GM21723 (cell line): ENCODE results near the gene ZC2HC1C.

Experiments
- ATAC-seq: cut with Tn5 transposase; IDR thresholded peaks from one replicate; pipeline ENCODE4 v1.9.1; 2021; ENCODE audit warnings: mild to moderate bottlenecking, moderate library complexity; ENCODE audit not compliant: unreplicated experiment

Gene ZC2HC1C

DNA sequence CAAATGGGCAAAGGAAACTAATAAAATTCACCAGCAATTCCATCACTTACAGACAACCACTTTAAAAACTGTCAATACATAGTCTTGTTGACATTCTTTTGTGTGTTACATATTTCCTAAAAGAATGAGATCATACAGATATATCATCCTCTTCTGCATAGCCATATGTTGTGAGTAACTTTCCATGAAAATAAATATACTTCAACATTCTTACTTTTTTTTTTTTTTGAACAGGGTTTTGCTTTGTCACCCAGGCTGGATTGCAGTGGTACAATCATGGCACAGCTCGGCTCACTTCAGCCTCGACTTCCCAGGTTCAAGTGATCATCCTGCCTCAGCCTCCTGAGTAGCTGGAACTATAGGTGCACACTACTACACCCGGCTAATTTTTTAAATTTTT lies 20.9 kb downstream of the ZC2HC1C start:
- ATAC-seq = no peak

DNA sequence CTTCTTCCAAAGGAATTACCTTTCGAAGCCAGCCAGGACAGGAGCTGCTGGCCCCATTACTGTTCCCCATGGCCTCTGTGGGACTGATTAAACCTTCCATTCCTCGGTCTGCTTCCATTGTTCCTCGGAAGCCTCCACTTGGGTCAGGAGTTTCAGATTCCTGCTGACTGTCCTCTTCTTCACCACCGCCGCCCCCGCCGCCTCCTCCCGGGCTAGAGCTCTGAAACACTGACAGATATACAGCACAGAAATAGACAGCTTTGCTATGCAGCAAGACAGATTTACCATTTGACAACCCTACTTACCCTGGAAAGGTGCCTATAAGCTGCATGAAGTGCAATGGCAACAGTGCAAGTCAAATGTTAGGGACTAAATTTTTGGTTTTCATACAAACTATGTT lies 21.8 kb downstream of the ZC2HC1C start:
- no peak for ATAC-seq

DNA sequence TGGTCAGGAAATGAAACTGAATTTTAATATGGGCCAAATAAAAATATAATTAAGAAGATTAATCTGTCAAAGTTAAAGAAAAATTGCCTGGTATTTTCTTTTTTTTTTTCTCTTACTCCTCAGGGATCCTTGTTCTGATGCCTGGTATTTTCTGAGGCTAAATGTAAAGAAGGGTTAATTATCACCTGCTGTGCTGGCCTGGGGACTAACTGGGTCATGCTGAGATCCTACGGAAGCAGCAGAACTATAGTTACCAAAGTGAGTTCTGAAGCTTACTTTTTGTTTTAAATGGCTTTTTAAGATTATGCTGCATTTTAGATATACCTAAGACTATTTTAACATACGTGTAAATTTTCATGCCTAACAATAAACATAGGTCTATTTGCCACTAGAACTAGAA lies 23.3 kb downstream of the ZC2HC1C start:
- no peak for ATAC-seq

DNA sequence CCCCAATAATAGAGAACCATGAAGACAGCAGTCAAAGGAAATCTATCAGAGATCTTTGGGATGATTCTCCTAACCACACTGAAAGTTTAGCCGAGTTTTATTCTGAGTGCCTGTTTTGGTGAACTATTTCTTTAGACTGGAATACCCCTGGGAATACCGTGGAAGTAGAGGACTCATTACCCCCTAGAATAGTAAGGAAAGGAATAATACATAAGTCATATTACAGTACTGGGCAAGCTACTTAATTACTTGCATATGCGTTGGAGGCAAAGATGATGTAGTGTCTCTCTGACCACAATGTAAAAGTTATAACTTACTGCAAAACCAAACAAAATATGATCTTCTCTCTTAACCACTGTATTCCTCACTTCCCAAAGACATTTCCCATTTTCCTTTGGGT lies 25.5 kb downstream of the ZC2HC1C start:
- no peak for ATAC-seq

DNA sequence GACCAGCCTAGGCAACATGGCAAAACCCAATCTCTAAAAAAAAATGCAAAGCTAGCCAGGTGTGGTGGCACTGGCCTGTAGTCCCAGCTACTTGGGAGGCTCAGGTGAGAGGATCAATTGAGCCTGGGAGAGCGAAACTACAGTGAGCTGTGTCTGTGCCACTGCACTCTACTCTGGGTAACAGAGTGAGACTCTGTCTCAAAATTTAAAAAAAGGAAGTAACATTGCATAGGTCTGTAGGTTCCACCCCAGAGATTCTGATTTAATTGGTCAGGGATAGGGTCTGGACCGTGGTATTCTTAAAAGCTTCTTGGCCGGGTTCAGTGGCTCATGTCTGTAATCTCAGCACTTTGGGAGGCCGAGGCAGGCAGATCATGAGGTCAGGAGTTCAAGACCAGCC lies 26.2 kb downstream of the ZC2HC1C start:
- no peak for ATAC-seq

DNA sequence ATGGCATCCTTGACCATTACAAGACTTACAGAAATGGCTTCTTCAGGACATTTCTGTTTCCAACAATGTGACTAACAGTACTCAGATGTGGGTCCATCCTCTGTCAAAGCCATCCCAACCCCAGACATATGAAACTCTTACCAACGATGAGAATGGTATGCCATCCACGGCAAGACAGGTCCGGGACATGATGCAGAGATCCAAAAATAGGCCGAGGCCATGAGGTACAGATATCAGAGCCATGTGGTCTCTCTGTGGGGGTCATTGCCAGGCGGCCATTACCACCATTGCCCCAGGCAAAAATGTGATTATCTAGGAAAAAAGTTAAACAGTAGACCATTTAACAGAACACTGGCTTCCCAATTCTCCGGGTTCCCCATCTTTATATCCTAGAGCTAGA lies 27.5 kb downstream of the ZC2HC1C start:
- no peak for ATAC-seq

DNA sequence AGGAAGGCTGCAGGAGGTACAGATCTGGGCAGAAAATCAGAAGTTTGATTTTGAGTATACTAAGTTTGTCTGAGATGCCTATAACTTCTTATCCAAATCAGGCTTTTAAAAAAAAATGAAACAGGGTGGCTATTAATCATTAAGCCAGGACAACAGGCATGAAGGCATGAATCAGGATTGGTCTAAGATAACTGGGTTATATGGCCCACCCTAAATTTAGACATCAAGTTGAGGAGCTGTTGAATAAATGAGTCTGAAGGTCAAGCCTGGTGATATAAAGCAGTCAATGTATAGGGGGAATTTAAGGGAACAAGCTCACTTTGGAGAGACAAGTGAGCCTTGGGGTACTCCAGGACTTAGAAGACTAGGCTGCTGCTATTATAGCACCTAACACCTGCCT lies 28.8 kb downstream of the ZC2HC1C start:
- ATAC-seq = no peak

DNA sequence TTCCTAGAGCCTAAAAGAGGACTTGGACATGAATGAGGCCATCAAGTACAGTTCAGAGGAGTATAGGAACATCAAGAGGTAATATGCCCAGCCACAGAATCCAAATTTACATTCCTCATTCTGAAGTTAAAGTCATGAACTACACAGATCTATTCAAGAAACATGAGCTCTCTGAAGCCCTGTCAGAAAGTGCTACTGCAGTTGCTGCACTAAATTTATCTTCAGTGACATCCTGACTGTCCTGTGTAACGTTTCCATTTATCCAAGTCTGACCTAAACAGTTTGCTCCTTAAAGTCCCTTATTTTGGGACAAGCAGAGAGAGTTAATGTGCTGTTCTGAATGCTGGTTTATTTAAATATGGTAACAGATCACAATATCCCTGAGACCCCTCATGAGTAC lies 29.2 kb downstream of the ZC2HC1C start:
- ATAC-seq = no peak

DNA sequence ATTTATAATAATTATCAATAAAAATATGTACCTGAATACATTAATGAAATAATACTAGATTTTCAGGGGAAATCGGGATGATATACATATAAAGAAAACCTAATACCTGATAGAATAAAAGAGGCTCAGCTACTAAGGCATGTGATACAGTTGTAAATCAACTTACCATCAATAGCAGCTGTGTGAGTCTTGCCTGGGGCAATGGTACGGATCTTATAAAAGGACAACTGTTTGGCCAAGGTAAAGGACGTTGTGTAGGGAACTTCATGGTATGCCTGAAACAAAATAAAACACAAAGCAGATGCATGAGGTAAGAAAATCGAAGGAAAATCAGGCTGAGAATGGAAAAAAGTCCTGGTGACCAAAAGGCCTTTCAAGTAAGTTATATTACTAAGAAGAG lies 32.0 kb downstream of the ZC2HC1C start:
- ATAC-seq = no peak

DNA sequence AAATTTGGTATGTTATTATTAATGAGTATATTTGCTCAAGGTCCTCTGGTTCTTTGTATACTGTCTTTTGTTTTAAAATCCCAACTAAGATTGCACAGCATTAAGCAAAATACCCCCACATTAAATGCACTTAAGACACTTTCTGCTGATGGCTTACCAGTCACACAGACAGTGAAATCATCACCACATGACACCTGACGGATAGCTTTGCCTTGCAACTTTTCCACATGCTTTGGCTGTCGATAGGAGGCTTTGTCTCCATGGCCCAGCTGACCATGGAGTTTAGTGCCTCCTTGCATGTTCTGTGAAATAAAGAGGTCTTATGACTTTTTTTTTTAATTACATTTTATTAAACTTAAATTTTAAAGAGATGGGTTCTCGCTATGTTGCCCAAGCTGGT lies 37.7 kb downstream of the ZC2HC1C start:
- no peak for ATAC-seq

DNA sequence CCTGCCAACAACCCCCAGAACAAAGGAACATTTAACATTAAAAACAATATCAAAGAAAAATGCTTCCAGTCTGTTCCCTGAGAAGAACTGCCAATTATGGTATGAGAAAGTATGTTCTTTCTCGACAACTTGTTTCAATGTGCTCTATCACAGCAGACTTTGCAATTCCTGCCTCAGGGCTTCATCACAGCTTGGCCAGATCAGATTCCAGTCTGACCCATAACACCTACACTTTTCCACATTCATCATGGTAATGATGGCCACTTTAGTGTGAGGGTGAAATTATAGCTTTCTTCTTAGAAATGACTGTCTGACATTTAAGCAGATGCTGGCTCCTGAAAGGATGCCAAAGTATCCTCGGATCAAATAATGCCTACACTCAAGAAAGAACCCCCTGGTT lies 40.4 kb downstream of the ZC2HC1C start:
- no peak for ATAC-seq

DNA sequence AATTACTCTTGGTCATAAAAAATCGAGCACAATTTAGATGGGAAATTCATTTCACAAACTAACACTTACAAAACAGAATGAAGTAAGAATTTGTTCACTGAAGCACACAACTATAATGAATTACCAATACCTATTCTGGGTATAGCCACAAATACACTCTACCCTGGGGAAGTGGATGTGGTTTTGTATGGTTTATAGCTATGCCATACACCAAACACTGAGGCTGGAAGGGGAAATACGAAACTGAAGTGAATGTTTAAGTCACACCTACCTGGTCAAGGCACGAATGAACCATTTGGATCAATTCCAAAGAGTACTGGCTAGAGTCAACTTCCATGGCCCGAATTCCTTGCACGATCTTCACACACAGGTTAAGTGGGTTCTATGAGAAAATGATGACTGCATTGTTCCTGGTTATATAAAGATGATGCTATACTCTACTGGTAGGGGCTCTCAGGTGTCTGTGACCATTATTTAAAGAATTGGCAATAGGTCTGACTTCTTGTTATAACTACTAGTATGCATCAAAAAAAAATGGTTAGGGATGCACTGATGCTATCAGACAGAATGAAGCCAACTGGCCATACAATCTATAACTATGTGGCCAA lies 44.6 kb downstream of the ZC2HC1C start:
- no peak for ATAC-seq

DNA sequence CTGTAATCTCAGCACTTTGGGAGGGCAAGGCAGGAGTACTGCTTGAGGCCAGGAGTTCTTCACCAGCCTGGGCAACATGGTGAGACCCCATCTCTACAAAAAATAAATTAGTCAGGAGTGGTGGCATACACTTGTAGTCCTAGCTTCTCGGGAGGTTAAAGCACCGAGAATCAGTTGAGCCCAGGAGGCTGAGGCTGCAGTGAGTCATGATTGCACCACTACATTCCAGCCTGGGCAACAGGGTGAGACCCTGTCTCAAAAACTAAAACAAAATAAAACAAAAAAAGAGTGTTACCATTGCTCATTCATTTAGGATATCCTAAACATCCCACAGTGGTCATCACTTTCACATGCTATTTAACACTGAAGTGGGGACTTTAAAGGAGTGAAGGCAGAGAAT lies 49.6 kb downstream of the ZC2HC1C start:
- no peak for ATAC-seq

DNA sequence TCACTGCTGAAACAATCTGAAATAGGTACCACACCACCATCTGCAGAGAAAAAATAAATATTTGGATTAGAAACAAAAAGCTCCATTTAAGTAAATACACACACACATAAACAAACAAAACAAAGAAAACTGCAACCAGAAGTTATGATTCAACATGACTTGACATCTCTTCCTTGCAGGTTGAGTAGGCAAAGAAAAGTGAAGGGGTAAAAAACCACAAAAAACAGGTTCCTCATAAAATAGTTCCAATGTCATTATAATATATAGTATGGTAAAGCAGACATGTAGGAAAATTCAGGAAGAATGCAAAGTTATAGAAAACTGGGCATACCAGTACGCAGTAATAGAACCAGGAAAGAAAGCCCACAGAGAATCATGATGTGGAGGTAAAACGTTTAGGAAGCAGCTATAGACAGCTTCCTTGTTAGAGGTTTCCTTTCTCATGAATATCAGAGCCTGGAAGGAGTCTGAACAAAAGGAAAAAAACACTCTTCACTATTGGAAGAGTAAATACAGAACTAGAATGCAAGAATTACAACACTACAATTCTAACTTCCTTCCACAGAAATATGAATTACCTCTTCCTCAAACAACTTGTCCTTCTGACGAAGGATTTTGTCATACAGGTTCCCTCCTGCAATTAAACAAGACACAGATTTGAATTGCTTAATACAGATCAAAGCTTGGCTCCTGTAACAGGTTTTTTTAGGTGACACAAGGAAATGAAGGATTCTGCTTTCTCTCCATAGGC lies 51.3 kb downstream of the ZC2HC1C start:
- no peak for ATAC-seq

DNA sequence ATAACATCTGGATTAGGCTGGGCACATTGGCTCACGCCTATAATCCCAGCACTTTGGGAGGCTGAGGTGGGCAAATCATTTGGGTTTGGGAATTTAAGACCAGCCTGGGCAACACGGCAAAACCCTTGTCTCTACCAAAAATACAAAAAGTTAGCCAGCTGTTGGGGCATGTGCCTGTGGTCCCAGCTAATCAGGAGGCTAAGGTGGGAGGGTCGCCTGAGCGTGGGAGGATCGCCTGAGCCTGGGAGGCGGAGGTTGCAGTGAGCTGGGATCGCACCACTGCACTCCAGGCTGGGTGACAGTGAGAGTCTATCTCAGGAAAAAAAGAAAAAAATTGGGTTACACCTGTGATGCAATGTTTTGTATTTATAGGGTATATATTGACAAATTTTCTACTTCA lies 52.1 kb downstream of the ZC2HC1C start:
- no peak for ATAC-seq

DNA sequence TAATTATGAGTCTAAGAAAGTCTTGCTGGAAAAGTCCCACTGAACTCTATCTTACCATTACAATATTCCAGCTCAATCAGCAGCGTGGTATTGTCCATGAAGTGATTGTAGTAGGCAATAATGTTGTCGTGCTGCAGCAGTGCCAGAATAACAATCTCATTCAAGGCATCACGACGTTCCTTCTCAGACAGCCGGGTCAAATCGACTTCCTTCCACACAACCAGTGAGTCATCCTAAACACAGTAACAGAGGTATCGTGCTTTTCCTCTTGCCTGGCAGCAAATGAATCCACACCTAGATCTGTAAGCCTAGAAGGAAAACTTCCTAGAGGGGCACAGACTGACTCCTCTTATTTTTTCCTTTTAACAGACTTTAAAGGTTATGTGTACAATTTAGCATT lies 54.5 kb downstream of the ZC2HC1C start:
- no peak for ATAC-seq

DNA sequence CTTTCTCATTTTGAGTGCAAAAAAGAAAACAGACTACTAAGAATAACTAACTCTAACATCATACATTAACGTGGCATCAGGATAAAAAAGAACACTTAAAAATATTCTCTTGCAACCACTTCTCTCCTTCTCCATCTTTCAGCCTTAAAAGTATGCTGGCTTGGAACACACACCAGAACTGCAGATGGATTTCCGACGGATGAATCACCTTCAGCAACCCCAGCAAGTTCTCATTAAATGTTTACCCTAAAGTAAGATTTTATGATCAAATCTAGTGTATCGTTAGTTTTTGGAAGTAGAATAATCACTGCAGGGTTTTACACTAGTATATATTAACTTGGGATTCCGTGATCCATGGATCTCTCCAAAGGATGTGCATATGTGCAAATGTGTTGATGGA lies 56.2 kb downstream of the ZC2HC1C start:
- no peak for ATAC-seq

DNA sequence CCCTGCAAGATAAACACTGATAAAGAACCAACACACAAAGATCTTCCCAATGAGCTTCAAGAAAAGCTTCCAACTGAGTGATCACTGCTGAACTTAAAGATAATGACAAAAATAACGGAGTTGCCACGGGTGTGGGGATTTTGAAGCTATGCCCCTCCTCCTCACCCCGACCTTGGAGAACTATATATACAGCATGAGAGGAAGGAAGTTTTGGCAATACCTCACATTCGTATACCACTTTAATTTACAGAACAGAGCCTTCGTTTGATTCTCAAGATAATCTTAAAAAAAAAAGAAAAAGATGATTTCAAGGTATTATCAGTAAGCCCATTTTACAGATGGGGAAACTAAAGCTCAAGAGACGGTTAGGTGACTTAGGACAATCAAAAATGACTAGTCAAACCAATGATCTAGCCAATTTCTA lies 56.7 kb downstream of the ZC2HC1C start:
- ATAC-seq = no peak

DNA sequence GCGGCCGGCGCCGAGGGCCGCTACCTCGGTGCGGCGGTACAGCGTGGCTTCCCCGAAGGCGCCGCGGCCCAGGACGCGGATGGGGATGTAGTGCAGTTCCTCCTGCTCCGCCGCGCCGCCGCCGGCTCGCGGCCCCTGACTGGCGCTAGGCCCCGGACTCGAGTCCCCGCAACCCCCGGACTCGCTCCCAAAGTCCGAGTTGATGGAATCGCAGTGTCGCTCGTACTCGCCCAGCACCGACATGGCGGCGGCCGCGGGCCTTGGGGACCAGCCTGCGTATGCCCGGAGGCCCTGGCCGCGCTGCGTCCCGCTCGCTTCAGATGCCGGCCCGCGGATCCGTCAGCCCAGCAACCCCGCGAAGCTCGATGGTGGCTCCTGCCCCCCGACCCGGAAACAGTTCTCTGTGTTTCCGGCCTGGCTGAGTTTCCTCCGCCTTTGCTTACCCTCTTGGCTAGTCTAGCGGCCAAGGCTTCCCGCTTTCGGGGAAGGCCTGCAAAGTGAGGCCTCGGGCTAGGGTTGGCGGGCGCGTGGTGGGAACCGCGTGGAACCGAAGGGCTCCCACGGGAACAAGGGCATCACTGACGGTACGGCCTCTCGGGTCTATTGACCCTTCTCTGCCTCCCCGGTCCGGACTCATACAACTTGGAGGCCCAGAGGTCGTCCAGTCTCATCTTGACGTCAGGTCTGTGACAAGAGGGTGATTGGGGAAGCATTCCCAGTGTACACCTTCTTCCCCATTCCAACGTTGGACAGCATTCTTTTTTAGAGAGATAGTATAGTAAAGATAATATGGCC lies 57.4 kb downstream of the ZC2HC1C start, which contains the start of gene NEK9:
NEK9 (minus strand) TSS at position 370 of the 795 bp plus-strand sequence; CDS start at position 243, 127 bp downstream.
- ATAC-seq = peak; percentile 86

DNA sequence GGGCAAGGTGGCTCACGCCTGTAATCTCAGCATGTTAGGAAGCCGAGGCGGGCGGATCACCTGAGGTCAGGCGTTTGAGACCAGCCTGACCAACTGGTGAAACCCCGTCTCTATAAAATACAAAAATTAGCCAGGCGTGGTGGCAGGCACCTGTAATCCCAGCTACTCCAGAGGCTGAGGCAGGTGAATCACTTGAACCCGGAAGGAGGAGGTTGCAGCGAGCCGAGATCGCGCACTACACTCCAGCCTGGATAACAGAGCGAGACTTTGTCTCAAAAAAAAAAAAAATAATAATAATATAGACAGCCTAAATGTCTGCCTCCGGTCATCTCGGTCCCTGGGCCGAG lies 58.0 kb downstream of the ZC2HC1C start:
- ATAC-seq = peak; percentile 15

DNA sequence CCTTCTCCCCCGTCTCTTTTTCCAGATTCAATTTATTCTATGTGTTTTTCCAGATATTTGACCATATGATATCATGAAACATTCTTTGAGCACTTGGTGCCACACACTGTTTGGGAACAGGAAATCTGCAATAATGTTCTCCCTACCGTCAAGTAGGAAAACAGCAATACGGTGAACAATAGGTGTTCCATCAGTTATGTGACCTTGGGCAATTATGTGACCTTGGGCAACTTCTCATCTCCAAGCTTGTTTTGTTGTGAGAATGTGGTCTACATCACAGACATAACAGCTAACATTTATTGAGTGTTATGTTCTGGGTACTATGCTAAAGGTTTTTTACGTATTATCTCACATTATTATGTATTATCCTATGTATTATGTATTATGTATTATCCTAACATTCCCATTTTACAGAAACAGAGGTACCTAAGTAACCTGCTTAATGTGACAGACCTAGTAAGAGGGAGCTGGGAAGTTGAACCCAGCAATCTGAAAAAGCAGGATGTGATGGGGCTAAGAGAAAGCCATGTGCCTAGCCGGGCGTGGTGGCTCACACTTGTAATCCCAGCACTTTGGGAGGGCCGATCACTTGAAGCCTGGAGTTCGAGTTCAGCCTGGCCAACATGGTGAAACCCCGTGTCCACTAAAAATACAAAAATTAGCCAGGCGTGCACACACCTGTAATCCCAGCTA lies 58.6 kb downstream of the ZC2HC1C start:
- no peak for ATAC-seq
